Colonic mucosa (tissue), 4 donors: Measurements from ENCODE around the gene CDCA7. TPM values are rescaled to one million over a fixed set of nuclear protein-coding genes. Genes with fewer than 3 reads are reported as not detected.
"Not testable (repeated sequence)": the region's sequence is repeated elsewhere in the genome, so short reads cannot be mapped to it uniquely, and the experiment has no call there.

Experiments
- DNase-seq: peaks from one replicate; pipeline ENCODE4 v3.0.0-alpha.2; 2020
- H3K27ac ChIP-seq: fragments of 200-600 bp; one replicate; pipeline ENCODE4 v1.8.0; 2021
- H3K27me3 ChIP-seq: fragments of 200-600 bp; one replicate; pipeline ENCODE4 v1.8.0; 2021
- H3K36me3 ChIP-seq: fragments of 200-600 bp; one replicate; pipeline ENCODE4 v1.8.0; 2021
- H3K4me1 ChIP-seq: fragments of 200-600 bp; one replicate; pipeline ENCODE4 v1.8.0; 2021; ENCODE audit warnings: mild to moderate bottlenecking
- H3K4me3 ChIP-seq: fragments of 200-600 bp; one replicate; pipeline ENCODE4 v1.8.0; 2021
- H3K9ac ChIP-seq, 2 donors: one replicate each; pipeline ENCODE4 v1.7.0; 2013; ENCODE audit warnings: control low read depth in 2 of 2, low read depth in 2 of 2, low read length in 2 of 2
- H3K9me3 ChIP-seq: fragments of 200-600 bp; one replicate; pipeline ENCODE4 v1.8.0; 2021
- intact Hi-C: fragments of 100-400 bp; cut with DNase I; formaldehyde crosslinking; loops from one replicate; pipeline ENCODE4 v1.14.1; 2022
- total RNA-seq, 2 donors: library from RNA; stranded (reverse); fragmentation: NEBNext Ultra II Directional in 1 of 2; extraction: Animal tissue kit (Norgen Biotek cat#: 25700) in 1 of 2; gene quantifications; one replicate each; pipeline ENCODE4 v1.2.1, GENCODE V29; 2021
- TF ChIP-seq, protein P1 (sequence below): fragments of 200-600 bp; IDR thresholded peaks from one replicate; pipeline ENCODE4 v1.8.0; 2022; ENCODE audit warnings: antibody characterized with exemption, mild to moderate bottlenecking
- donor health status: healthy.
- donor health status: DM: no; HTN: no; CAD: no.
- donor health status: DM: no; HTN: no; CAD: no.

CDCA7 gene
- total RNA-seq, 2 donors from 2014 or later: 30.0 to 75.8 TPM

GRCh38 chr2:173412628-173413027, 58.0 kb downstream of the CDCA7 start:
- Histone ChIP-seq H3K27me3 (no peaks in the 10 kb centered on the region), H3K4me1 (no peaks in the 10 kb centered on the region), H3K27ac (no peak overlapping the region), H3K9me3 (no peaks in the 10 kb centered on the region), H3K4me3 (no peak overlapping the region), H3K36me3 (no peaks in the 10 kb centered on the region), H3K9ac (no peak overlapping the region)
- intact Hi-C loops: no loop called here
- DNase-seq: no peak
- TF ChIP-seq, protein P1, sequence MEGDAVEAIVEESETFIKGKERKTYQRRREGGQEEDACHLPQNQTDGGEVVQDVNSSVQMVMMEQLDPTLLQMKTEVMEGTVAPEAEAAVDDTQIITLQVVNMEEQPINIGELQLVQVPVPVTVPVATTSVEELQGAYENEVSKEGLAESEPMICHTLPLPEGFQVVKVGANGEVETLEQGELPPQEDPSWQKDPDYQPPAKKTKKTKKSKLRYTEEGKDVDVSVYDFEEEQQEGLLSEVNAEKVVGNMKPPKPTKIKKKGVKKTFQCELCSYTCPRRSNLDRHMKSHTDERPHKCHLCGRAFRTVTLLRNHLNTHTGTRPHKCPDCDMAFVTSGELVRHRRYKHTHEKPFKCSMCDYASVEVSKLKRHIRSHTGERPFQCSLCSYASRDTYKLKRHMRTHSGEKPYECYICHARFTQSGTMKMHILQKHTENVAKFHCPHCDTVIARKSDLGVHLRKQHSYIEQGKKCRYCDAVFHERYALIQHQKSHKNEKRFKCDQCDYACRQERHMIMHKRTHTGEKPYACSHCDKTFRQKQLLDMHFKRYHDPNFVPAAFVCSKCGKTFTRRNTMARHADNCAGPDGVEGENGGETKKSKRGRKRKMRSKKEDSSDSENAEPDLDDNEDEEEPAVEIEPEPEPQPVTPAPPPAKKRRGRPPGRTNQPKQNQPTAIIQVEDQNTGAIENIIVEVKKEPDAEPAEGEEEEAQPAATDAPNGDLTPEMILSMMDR: no peak

- Histone ChIP-seq H3K4me3 (no peak overlapping the region), H3K9ac (no peak overlapping the region), H3K36me3 (no peaks in the 10 kb centered on the region), H3K27me3 (no peaks in the 10 kb centered on the region), H3K9me3 (no peaks in the 10 kb centered on the region), H3K4me1 (no peaks in the 10 kb centered on the region), H3K27ac (no peak overlapping the region)
- intact Hi-C loops: no loop called here
- DNase-seq: no peak
- TF ChIP-seq, protein P1: no peak
These were observed 60.2 kb downstream of the CDCA7 start for GRCh38 chr2:173414823-173415322.

DNA sequence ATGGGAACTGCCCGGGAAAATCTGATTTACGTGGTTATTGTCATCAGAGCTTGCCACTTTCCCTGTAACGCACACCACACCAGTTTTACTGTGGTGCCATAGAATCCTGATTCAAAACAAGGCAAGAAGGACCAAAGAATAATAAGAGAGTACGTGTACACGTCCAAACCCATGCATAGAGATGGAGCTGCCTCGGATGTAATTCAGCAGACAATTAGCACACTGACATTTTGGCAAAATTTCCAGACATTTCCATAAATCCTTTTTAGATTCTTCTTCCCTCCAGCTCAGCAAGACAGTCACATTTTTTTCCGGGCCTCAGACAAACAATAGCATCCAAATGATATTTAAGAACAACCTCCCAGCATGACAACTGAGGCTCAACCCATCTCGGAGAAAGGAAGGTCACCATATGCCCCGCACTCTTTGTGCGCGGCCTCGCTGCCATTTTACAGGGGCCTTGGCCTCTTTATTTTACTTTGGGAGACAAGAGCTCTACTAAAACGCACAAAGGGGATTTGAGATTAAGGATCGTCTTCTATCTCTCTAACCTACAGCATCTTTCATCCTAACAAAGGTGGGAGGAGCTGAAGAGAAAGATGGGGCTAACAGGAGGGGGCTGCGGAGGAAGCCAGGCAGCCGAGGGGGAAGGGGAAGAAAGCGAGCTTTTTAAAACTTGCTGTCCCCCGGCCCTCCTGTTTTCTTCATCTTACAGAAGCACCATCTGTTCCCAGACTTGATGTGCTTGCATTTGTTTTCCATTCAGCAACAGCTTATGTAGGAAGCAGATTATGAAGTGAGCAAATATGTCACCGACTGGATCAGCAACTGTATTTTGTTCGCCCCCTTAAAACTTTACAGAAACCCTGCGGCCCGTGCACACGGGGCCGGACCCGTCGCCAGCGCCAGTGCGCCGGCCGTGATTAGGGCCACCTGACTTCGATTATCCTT, 61.0 kb downstream of the CDCA7 start:
- no peaks in the 10 kb centered on the region for H3K27me3 ChIP-seq
- no peak for DNase-seq
- H3K36me3 ChIP-seq: no peaks in the 10 kb centered on the region
- intact Hi-C loops: no loop called here
- no peaks in the 10 kb centered on the region for H3K9me3 ChIP-seq
- H3K4me1 ChIP-seq: no peaks in the 10 kb centered on the region
- no peak overlapping the region for H3K27ac ChIP-seq
- H3K9ac ChIP-seq: no peak overlapping the region
- no peak overlapping the region for H3K4me3 ChIP-seq
- TF ChIP-seq, protein P1: no peak

- H3K4me1 ChIP-seq, H3K27ac ChIP-seq, intact Hi-C loops, H3K9me3 ChIP-seq, H3K27me3 ChIP-seq, DNase-seq, H3K4me3 ChIP-seq, H3K9ac ChIP-seq, H3K36me3 ChIP-seq: not testable (repeated sequence)
These were observed 61.9 kb downstream of the CDCA7 start for GRCh38 chr2:173416415-173417152.

- intact Hi-C loops: no loop called here
- no peak overlapping the region for H3K27ac ChIP-seq
- no peaks in the 10 kb centered on the region for H3K4me1 ChIP-seq
- H3K27me3 ChIP-seq: no peaks in the 10 kb centered on the region
- H3K9ac ChIP-seq: no peak overlapping the region
- no peak for DNase-seq
- H3K9me3 ChIP-seq: no peaks in the 10 kb centered on the region
- H3K4me3 ChIP-seq: no peak overlapping the region
- no peaks in the 10 kb centered on the region for H3K36me3 ChIP-seq
- TF ChIP-seq, protein P1: no peak
These were observed 62.7 kb downstream of the CDCA7 start for GRCh38 chr2:173417341-173417740.
